Daoy (cell line): ENCODE results near the gene NTRK1. TPM values are rescaled to one million over a fixed set of nuclear protein-coding genes. Genes with fewer than 3 reads are reported as not detected.

Source experiments
- DNase-seq: peaks from one replicate; pipeline ENCODE4 v3.0.0-alpha.2; 2015; ENCODE audit warnings: low read depth
- total RNA-seq: library from RNA; depleted of rRNA; stranded (reverse); fragments of >200 nt; shearing (Covaris generic); gene quantifications from 2 replicates; pipeline ENCODE4 v1.2.3, GENCODE V29; 2014

NTRK1 gene
- total RNA-seq, 1 experiment from 2014 or later = 0.40 TPM

- DNase-seq = no peak
These were observed 21.7 kb upstream of the NTRK1 start for GRCh38 chr1:156838972-156839371.

GRCh38 chr1:156839426-156840109 is 21.1 kb upstream of the NTRK1 start:
- no peak for DNase-seq

GRCh38 chr1:156840186-156840897 is 20.3 kb upstream of the NTRK1 start:
- no peak for DNase-seq

GRCh38 chr1:156840898-156841279 is 19.8 kb upstream of the NTRK1 start:
- DNase-seq = no peak

GRCh38 chr1:156841295-156841855 is 19.3 kb upstream of the NTRK1 start:
- DNase-seq = no peak

GRCh38 chr1:156842618-156843300 is 17.9 kb upstream of the NTRK1 start:
- no peak for DNase-seq

- no peak for DNase-seq
These were observed 16.6 kb upstream of the NTRK1 start for GRCh38 chr1:156844102-156844501.

GRCh38 chr1:156844638-156845037 is 16.0 kb upstream of the NTRK1 start:
- DNase-seq = no peak

GRCh38 chr1:156845055-156845952 is 15.4 kb upstream of the NTRK1 start:
- no peak for DNase-seq

- DNase-seq = no peak
These were observed 14.6 kb upstream of the NTRK1 start for GRCh38 chr1:156845953-156846545.

- DNase-seq = no peak
These were observed 14.0 kb upstream of the NTRK1 start for GRCh38 chr1:156846643-156847042.

GRCh38 chr1:156847591-156848460 is 12.8 kb upstream of the NTRK1 start:
- no peak for DNase-seq

- DNase-seq = no peak
These were observed 12.1 kb upstream of the NTRK1 start for GRCh38 chr1:156848461-156849150.

GRCh38 chr1:156849151-156849496 is 11.5 kb upstream of the NTRK1 start:
- DNase-seq = no peak

GRCh38 chr1:156851779-156852417 is 8.8 kb upstream of the NTRK1 start:
- DNase-seq = no peak

- no peak for DNase-seq
These were observed 8.2 kb upstream of the NTRK1 start for GRCh38 chr1:156852418-156852874.

GRCh38 chr1:156853761-156854160 is 6.9 kb upstream of the NTRK1 start:
- no peak for DNase-seq

- no peak for DNase-seq
These were observed 6.0 kb upstream of the NTRK1 start for GRCh38 chr1:156854634-156855033.

- DNase-seq = no peak
These were observed 4.3 kb upstream of the NTRK1 start for GRCh38 chr1:156856282-156856785.
